ENCODE data around the gene TSPYL6.

The TSPYL6 gene

DNA sequence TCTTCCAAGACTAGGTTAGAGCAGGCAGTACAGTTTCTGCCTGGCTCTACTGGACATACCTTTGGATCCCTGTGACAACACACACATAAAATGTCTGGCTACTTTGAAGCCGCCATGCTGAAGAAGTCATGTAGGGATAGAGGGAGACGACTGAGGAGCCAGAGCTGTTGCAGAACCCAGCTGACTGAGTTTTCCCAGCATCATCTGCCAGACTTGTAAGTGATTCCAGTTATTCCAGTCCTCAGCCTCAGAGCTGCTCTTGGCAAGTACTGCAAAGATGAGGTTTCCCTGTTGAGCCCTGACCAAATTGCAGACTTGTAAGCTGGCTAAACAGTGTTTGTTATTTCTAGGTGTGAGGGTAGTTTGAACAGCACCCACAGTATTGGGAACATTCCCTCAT, 31.5 kb upstream of the TSPYL6 start:
- TF ChIP-seq, protein P1, sequence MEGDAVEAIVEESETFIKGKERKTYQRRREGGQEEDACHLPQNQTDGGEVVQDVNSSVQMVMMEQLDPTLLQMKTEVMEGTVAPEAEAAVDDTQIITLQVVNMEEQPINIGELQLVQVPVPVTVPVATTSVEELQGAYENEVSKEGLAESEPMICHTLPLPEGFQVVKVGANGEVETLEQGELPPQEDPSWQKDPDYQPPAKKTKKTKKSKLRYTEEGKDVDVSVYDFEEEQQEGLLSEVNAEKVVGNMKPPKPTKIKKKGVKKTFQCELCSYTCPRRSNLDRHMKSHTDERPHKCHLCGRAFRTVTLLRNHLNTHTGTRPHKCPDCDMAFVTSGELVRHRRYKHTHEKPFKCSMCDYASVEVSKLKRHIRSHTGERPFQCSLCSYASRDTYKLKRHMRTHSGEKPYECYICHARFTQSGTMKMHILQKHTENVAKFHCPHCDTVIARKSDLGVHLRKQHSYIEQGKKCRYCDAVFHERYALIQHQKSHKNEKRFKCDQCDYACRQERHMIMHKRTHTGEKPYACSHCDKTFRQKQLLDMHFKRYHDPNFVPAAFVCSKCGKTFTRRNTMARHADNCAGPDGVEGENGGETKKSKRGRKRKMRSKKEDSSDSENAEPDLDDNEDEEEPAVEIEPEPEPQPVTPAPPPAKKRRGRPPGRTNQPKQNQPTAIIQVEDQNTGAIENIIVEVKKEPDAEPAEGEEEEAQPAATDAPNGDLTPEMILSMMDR (IDR thresholded peaks at IDR 0.05; ENCODE audit: control extremely low read depth, extremely low read depth, low read depth, missing control alignments) = no peak
- ChIA-PET CTCF (no interaction called here), POLR2A (no interaction called here)
- no peak for DNase-seq (ENCODE audit: extremely low spot score)

DNA sequence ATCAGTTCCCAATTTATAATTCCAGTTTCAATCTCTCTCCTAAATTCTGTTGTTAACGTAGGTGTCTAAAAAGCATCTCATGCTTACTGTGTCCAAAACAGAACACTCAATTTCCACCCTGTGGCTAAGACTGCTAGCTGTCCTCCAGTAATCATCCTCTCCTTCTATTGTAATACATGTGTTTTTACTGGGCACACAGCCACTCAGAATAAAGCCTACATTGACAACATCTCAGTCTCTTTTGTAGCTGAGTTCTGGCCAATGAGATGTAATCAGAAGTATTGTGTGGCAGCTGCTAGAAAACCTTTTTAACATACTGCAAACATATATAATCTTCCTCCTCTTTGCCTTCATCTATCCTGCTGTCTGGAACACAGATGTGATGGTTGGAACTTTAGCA, 29.4 kb upstream of the TSPYL6 start:
- CTCF ChIA-PET = interaction anchor here (1.1 kb wide), 1 partner anchor 8 kb away, joined by 3 read pairs; no protein-coding TSS in a partner anchor
- no peak for DNase-seq (ENCODE audit: extremely low spot score)
- TF ChIP-seq, protein P1 (IDR thresholded peaks at IDR 0.05; ENCODE audit: control extremely low read depth, extremely low read depth, low read depth, missing control alignments) = no peak
- POLR2A ChIA-PET = no interaction called here

DNA sequence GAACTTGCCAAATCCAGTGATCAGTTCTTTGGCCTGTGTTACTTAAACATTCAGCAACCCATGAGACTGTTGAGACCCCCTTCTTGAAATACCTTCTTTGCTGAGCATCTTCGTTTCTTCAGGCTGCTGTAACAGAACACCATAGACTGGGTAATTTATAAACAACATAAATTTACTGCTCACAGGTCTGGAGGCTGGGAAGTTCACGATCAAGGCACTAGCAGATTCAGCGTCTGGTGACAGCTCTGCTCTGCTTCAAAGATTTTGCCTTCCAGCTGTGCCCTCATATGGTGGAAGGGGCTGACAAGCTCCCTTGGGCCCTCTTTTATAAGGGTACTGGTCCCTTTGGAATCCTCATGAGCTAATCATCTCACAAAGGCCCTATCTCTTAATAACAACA, 28.8 kb upstream of the TSPYL6 start:
- POLR2A ChIA-PET = no interaction called here
- CTCF ChIA-PET = interaction anchor here (1.1 kb wide), 1 partner anchor 9 kb away, joined by 3 read pairs; no protein-coding TSS in a partner anchor
- no peak for DNase-seq (ENCODE audit: extremely low spot score)
- TF ChIP-seq, protein P1 (IDR thresholded peaks at IDR 0.05; ENCODE audit: control extremely low read depth, extremely low read depth, low read depth, missing control alignments) = no peak

DNA sequence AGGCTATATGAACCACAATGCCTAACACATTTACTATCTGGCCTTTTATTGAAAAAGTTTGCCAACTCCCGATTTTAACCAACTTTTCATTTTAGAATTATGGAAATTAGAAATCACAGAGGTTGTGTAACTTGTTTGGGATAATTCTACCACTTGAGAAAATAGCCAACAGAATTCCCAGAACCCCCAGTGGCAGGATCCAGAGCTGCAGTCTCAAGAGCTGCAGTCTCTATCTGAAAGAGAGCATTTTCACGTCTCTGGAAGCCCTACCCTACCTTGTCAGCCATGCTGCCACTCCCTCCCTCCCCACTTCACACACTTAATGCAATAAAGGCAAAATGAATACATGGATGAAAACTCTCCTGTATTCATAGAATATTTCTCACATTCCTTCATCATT, 23.4 kb upstream of the TSPYL6 start:
- POLR2A ChIA-PET = no interaction called here
- TF ChIP-seq, protein P1 (IDR thresholded peaks at IDR 0.05; ENCODE audit: control extremely low read depth, extremely low read depth, low read depth, missing control alignments) = no peak
- no peak for DNase-seq (ENCODE audit: extremely low spot score)
- CTCF ChIA-PET = interaction anchor here (1.0 kb wide), 1 partner anchor 24 kb away, joined by 3 read pairs; no protein-coding TSS in a partner anchor

DNA sequence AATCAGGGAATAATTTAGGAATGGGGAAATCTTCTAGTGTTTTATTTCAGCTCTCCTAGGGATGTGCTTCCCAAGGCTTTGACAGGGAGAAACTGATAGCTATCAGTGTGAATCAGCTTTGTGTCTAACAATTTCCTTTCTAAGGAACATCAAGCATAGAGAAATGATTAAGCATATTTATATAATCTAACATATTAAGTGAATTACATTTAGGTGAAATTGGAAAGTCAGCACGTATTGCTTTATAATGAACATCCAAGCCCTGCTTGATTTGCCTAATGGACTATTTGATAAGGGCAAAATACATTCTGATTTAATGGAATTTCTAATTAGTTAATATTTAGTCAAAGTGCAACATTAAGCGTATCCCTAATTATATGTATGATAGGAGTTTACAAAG, 19.5 kb upstream of the TSPYL6 start:
- POLR2A ChIA-PET = no interaction called here
- no peak for DNase-seq (ENCODE audit: extremely low spot score)
- TF ChIP-seq, protein P1 (IDR thresholded peaks at IDR 0.05; ENCODE audit: control extremely low read depth, extremely low read depth, low read depth, missing control alignments) = no peak
- CTCF ChIA-PET = interaction anchor here (1.2 kb wide), 1 partner anchor 227 kb away, joined by 3 read pairs; no protein-coding TSS in a partner anchor

DNA sequence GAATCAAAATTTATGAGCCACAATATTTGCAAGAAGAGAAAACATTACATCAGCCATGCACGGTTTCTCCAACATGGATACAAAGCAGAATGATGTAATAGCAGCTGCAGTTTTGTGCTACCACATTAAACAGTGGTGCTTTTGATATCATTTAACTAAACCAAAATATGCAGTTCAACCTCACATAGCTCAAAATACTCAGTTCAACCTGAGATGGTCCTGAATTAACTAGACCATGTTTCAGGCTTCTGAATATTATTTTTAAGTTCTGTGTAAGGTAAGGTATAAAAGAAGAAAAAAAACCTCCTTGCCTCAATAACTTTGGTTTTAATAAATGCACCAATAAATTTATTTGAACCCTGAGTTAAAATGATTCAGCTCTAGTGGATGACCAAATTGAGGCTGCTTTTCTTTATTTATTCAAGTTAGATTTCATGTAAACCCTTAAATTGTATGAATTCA, 18.8 kb upstream of the TSPYL6 start:
- ChIA-PET CTCF (interaction anchor here (1.2 kb wide), 1 partner anchor 228 kb away, joined by 3 read pairs; no protein-coding TSS in a partner anchor), POLR2A (no interaction called here)
- TF ChIP-seq, protein P1 (IDR thresholded peaks at IDR 0.05; ENCODE audit: control extremely low read depth, extremely low read depth, low read depth, missing control alignments) = no peak
- no peak for DNase-seq (ENCODE audit: extremely low spot score)
